ENCODE results near the gene ELF2.

ELF2 gene

DNA sequence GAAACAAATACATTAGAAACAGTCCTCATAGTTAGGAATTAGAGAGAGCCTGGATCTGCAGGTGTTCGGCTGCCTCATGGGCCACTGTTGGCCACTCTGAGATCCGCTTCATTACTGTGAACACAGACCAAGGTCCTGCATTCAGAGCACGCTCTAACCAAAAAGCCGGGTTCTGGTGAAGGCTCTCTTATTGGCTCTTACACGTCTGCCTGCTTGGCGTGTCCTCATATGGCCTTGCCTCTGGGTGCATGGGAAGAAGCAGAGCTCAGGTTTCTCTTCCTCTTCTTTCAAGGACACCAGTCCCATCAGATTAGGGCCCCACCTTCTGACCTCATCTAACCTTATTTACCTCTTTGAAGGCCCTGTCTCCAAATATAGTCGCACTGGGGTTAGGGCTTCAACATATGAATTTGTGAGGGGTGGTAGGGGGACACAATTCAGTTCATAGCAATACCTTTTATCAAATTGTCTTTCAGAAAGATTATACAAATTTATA lies 37.1 kb upstream of the ELF2 start:
- no peak for TF ChIP-seq TCF12 (IDR thresholded peaks at IDR 0.05; ENCODE audit: low read depth)
- no peak for TF ChIP-seq EGR1 (IDR thresholded peaks at IDR 0.05)
- TF ChIP-seq NFIC (IDR thresholded peaks at IDR 0.05), result no peak
- no peak for TF ChIP-seq TAF1 (IDR thresholded peaks at IDR 0.05; ENCODE audit: low read depth)
- TF ChIP-seq CEBPB (IDR thresholded peaks at IDR 0.05), result no peak

DNA sequence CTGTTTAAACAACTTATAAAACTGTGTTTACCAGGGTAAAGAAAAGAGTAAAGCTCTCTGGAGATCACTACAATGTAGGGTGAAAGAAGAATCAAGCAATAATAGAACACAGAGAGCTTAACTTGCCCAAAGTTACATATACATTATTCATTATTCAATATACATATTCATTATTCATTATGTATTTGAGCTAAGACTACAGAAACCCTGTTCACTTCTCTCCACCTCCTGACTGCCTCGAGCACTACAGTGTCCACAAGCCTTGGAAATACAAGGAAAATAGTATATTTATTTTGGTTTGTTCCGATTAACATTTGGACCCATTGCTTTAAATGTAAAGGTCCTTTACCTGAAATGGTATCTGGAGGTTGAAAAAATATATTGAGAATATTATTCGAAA lies 35.9 kb upstream of the ELF2 start:
- TF ChIP-seq CREB1 (IDR thresholded peaks at IDR 0.05; ENCODE audit: low read depth) (no peak), FOXM1 (IDR thresholded peaks at IDR 0.05; ENCODE audit: borderline replicate concordance, low read depth) (no peak), YY1 (IDR thresholded peaks at IDR 0.05; ENCODE audit: low read depth) (no peak), RAD21 (IDR thresholded peaks at IDR 0.05; ENCODE audit: low read depth) (no peak), TAF1 (IDR thresholded peaks at IDR 0.05; ENCODE audit: low read depth) (no peak), CEBPB (IDR thresholded peaks at IDR 0.05) (no peak), NFIC (IDR thresholded peaks at IDR 0.05) (no peak), TEAD4 (IDR thresholded peaks at IDR 0.05) (no peak), EP300 (IDR thresholded peaks at IDR 0.05; ENCODE audit: borderline replicate concordance) (no peak), EGR1 (IDR thresholded peaks at IDR 0.05) (no peak), ZBTB7A (IDR thresholded peaks at IDR 0.05; ENCODE audit: low read depth) (no peak), TCF12 (IDR thresholded peaks at IDR 0.05; ENCODE audit: low read depth) (no peak)
- TF ChIP-seq, protein P1, sequence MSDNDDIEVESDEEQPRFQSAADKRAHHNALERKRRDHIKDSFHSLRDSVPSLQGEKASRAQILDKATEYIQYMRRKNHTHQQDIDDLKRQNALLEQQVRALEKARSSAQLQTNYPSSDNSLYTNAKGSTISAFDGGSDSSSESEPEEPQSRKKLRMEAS (IDR thresholded peaks at IDR 0.05), result no peak
- TF ChIP-seq, protein P2, sequence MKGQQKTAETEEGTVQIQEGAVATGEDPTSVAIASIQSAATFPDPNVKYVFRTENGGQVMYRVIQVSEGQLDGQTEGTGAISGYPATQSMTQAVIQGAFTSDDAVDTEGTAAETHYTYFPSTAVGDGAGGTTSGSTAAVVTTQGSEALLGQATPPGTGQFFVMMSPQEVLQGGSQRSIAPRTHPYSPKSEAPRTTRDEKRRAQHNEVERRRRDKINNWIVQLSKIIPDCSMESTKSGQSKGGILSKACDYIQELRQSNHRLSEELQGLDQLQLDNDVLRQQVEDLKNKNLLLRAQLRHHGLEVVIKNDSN (IDR thresholded peaks at IDR 0.05), result no peak
- TF ChIP-seq, protein P3, sequence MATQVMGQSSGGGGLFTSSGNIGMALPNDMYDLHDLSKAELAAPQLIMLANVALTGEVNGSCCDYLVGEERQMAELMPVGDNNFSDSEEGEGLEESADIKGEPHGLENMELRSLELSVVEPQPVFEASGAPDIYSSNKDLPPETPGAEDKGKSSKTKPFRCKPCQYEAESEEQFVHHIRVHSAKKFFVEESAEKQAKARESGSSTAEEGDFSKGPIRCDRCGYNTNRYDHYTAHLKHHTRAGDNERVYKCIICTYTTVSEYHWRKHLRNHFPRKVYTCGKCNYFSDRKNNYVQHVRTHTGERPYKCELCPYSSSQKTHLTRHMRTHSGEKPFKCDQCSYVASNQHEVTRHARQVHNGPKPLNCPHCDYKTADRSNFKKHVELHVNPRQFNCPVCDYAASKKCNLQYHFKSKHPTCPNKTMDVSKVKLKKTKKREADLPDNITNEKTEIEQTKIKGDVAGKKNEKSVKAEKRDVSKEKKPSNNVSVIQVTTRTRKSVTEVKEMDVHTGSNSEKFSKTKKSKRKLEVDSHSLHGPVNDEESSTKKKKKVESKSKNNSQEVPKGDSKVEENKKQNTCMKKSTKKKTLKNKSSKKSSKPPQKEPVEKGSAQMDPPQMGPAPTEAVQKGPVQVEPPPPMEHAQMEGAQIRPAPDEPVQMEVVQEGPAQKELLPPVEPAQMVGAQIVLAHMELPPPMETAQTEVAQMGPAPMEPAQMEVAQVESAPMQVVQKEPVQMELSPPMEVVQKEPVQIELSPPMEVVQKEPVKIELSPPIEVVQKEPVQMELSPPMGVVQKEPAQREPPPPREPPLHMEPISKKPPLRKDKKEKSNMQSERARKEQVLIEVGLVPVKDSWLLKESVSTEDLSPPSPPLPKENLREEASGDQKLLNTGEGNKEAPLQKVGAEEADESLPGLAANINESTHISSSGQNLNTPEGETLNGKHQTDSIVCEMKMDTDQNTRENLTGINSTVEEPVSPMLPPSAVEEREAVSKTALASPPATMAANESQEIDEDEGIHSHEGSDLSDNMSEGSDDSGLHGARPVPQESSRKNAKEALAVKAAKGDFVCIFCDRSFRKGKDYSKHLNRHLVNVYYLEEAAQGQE (IDR thresholded peaks at IDR 0.05; ENCODE audit: low read depth), result no peak

DNA sequence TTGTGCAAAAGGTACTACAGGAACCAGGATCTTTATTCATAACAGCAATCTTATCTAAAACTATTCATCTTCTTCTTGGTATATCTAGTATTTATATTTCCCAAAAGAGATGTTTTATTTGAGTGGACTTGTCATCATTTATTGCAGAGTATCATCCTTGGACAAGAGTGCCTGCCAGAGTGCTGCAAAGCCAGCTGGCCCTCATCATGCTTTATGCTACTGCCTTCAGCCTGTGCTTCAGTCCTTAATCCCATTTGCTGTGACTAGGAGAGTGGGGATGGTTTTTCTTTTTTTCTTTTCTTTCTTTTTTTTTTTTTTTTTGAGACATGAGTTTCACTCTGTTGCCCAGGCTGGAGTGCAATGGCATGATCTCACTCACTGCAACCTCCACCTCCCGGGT lies 33.5 kb upstream of the ELF2 start:
- TF ChIP-seq NFIC (IDR thresholded peaks at IDR 0.05) (no peak), RAD21 (IDR thresholded peaks at IDR 0.05; ENCODE audit: low read depth) (no peak), EGR1 (IDR thresholded peaks at IDR 0.05) (no peak), EP300 (IDR thresholded peaks at IDR 0.05; ENCODE audit: borderline replicate concordance) (no peak), TCF12 (IDR thresholded peaks at IDR 0.05; ENCODE audit: low read depth) (no peak), YY1 (IDR thresholded peaks at IDR 0.05; ENCODE audit: low read depth) (no peak), ZBTB7A (IDR thresholded peaks at IDR 0.05; ENCODE audit: low read depth) (no peak), TEAD4 (IDR thresholded peaks at IDR 0.05) (no peak), FOXM1 (IDR thresholded peaks at IDR 0.05; ENCODE audit: borderline replicate concordance, low read depth) (no peak), CREB1 (IDR thresholded peaks at IDR 0.05; ENCODE audit: low read depth) (no peak), CEBPB (IDR thresholded peaks at IDR 0.05) (no peak), TAF1 (IDR thresholded peaks at IDR 0.05; ENCODE audit: low read depth) (no peak)
- TF ChIP-seq, protein P1 (IDR thresholded peaks at IDR 0.05), result no peak
- TF ChIP-seq, protein P3 (IDR thresholded peaks at IDR 0.05; ENCODE audit: low read depth), result no peak
- TF ChIP-seq, protein P2 (IDR thresholded peaks at IDR 0.05), result no peak

DNA sequence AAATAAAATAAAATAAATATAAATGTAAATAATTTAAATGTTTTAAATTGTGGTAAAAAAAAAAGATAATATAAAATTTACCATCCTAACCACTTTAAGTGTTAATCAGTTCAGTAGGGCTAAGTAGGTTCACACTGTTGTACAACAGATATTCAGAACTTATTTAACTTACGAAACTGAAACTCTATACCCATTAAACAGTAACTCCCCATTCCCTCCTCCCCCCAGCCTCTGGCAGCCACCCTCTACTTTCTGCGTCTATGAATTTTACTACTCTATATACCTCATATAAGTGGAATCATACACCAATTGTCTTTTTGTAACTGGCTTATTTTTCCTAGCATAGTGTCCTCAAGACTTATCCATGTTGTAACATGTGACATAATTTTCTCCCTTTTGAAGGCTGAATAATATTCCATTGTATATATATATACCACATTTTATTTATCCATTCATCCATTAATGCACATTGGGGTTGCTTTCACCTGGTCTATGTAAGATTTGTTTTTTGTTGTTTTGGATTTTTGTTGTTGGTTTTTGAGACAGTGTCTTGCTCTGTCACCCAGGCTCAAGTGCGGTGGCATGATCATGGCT lies 32.5 kb upstream of the ELF2 start:
- TF ChIP-seq TAF1 (IDR thresholded peaks at IDR 0.05; ENCODE audit: low read depth) (no peak), ZBTB7A (IDR thresholded peaks at IDR 0.05; ENCODE audit: low read depth) (no peak), EGR1 (IDR thresholded peaks at IDR 0.05) (no peak), TEAD4 (IDR thresholded peaks at IDR 0.05) (no peak), CREB1 (IDR thresholded peaks at IDR 0.05; ENCODE audit: low read depth) (no peak), CEBPB (IDR thresholded peaks at IDR 0.05) (no peak), RAD21 (IDR thresholded peaks at IDR 0.05; ENCODE audit: low read depth) (no peak), EP300 (IDR thresholded peaks at IDR 0.05; ENCODE audit: borderline replicate concordance) (no peak)

DNA sequence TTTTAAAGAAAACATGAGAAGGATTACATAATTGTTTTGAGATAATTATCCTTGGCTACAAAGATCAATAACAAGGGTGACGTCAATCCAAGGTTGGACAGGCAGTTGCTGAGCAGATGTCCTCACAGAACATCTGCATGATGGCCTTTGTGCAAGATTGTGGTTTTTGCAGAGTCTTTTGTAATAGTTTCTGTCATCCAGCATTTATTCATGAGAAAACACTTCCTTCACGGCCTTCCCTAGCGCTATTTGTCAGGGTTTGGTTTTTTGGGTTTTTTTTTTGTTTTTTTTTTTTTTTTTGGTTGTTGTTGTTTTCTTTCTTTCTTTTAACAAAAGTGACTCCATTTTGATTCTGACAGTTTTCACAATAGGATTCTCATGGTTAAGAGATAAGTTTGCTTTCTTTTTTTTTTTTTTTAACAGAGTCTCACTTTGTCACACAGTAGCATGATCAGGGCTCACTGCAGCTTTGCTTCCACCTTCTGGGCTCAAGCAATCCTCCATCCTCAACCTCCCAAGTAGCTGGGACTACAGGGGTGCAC lies 31.5 kb upstream of the ELF2 start:
- TF ChIP-seq, protein P2 (IDR thresholded peaks at IDR 0.05), result no peak
- TF ChIP-seq YY1 (IDR thresholded peaks at IDR 0.05; ENCODE audit: low read depth), result no peak
- TF ChIP-seq, protein P1 (IDR thresholded peaks at IDR 0.05), result no peak
- TF ChIP-seq, protein P3 (IDR thresholded peaks at IDR 0.05; ENCODE audit: low read depth), result no peak
- no peak for TF ChIP-seq NFIC (IDR thresholded peaks at IDR 0.05)
- no peak for TF ChIP-seq CREB1 (IDR thresholded peaks at IDR 0.05; ENCODE audit: low read depth)
- no peak for TF ChIP-seq FOXM1 (IDR thresholded peaks at IDR 0.05; ENCODE audit: borderline replicate concordance, low read depth)

Data from Ishikawa (cell line).